ENCODE measurements around the gene TXNL4B.
A peak's percentile ranks its signal among the peaks of the same experiment; 100 is the strongest.
"Not testable (repeated sequence)": the region's sequence is repeated elsewhere in the genome, so short reads cannot be mapped to it uniquely, and the experiment has no call there.

TXNL4B gene

GRCh38 chr16:72061564-72061963 is 31.9 kb downstream of the TXNL4B start:
- no peak overlapping the region for H3K4me3 ChIP-seq (ENCODE audit: low read depth, low read length)
- TF ChIP-seq MAX (IDR thresholded peaks at IDR 0.05; ENCODE audit: low read depth, low read length) (no peak), POLR2A (IDR thresholded peaks at IDR 0.05; ENCODE audit: extremely low read depth, insufficient read length) (no peak), MYC (IDR thresholded peaks at IDR 0.05; ENCODE audit: low read depth, low read length) (no peak), CTCF (IDR thresholded peaks at IDR 0.05; ENCODE audit: low read depth, low read length) (no peak)
- DNase-seq (ENCODE audit: low read depth): no peak

- TF ChIP-seq MYC (IDR thresholded peaks at IDR 0.05; ENCODE audit: low read depth, low read length) (no peak), POLR2A (IDR thresholded peaks at IDR 0.05; ENCODE audit: extremely low read depth, insufficient read length) (no peak), MAX (IDR thresholded peaks at IDR 0.05; ENCODE audit: low read depth, low read length) (no peak), CTCF (IDR thresholded peaks at IDR 0.05; ENCODE audit: low read depth, low read length) (no peak)
- DNase-seq (ENCODE audit: low read depth): no peak
Measured at GRCh38 chr16:72060405-72060804, 33.0 kb downstream of the TXNL4B start.

GRCh38 chr16:72059060-72059459 is 34.4 kb downstream of the TXNL4B start:
- not testable (repeated sequence) for H3K4me3 ChIP-seq (ENCODE audit: low read depth, low read length)

More at GRCh38 chr16:72060405-72060804, 33.0 kb downstream of the TXNL4B start:
- no peak overlapping the region for H3K4me3 ChIP-seq (ENCODE audit: low read depth, low read length)

GRCh38 chr16:72057313-72057712 is 36.1 kb downstream of the TXNL4B start:
- DNase-seq (ENCODE audit: low read depth); H3K4me3 ChIP-seq (ENCODE audit: low read depth, low read length): not testable (repeated sequence)

More at GRCh38 chr16:72059060-72059459, 34.4 kb downstream of the TXNL4B start:
- not testable (repeated sequence) for DNase-seq (ENCODE audit: low read depth)

GRCh38 chr16:72055911-72056310 is 37.5 kb downstream of the TXNL4B start:
- DNase-seq (ENCODE audit: low read depth): no peak
- no peak overlapping the region for H3K4me3 ChIP-seq (ENCODE audit: low read depth, low read length)
- TF ChIP-seq POLR2A (IDR thresholded peaks at IDR 0.05; ENCODE audit: extremely low read depth, insufficient read length) (no peak), CTCF (IDR thresholded peaks at IDR 0.05; ENCODE audit: low read depth, low read length) (no peak), MYC (IDR thresholded peaks at IDR 0.05; ENCODE audit: low read depth, low read length) (no peak), MAX (IDR thresholded peaks at IDR 0.05; ENCODE audit: low read depth, low read length) (no peak)

- H3K4me3 ChIP-seq (ENCODE audit: low read depth, low read length): not testable (repeated sequence)
- DNase-seq (ENCODE audit: low read depth): peak; percentile 86
Measured at GRCh38 chr16:72054254-72054847, 39.1 kb downstream of the TXNL4B start, which contains the start of gene HP. Gene HP, plus strand, starts transcription at chr16:72054505. Its CDS starts 148 bp downstream, at chr16:72054653.

- TF ChIP-seq MAX (IDR thresholded peaks at IDR 0.05; ENCODE audit: low read depth, low read length) (no peak), CTCF (IDR thresholded peaks at IDR 0.05; ENCODE audit: low read depth, low read length) (no peak), MYC (IDR thresholded peaks at IDR 0.05; ENCODE audit: low read depth, low read length) (no peak), POLR2A (IDR thresholded peaks at IDR 0.05; ENCODE audit: extremely low read depth, insufficient read length) (no peak)
- H3K4me3 ChIP-seq (ENCODE audit: low read depth, low read length): peak overlapping the region; percentile 40
- DNase-seq (ENCODE audit: low read depth): peak; percentile 82
Measured at GRCh38 chr16:72051818-72052217, 41.6 kb downstream of the TXNL4B start.
